Type B pancreatic cell (in vitro differentiated cells): ENCODE measurements around the gene HOXB1. TPM values are rescaled to one million over a fixed set of nuclear protein-coding genes. Genes with fewer than 3 reads are reported as not detected.

Experiments
- DNase-seq: peaks from one replicate; pipeline ENCODE4 v3.0.0; 2021; ENCODE audit warnings: mixed read lengths; ENCODE audit not compliant: unreplicated experiment; ENCODE audit errors: extremely low spot score
- H3K27ac Mint-ChIP-seq: 2 replicates; pipeline ENCODE4 v1.8.0; 2021; ENCODE audit warnings: mild to moderate bottlenecking, mixed read lengths
- H3K27me3 Mint-ChIP-seq: 2 replicates; pipeline ENCODE4 v1.8.0; 2021; ENCODE audit warnings: mixed read lengths
- H3K36me3 Mint-ChIP-seq: 2 replicates; pipeline ENCODE4 v1.8.0; 2021; ENCODE audit warnings: mixed read lengths
- H3K4me1 Mint-ChIP-seq: one replicate; pipeline ENCODE4 v1.8.0; 2021; ENCODE audit warnings: mixed read lengths; ENCODE audit not compliant: unreplicated experiment
- H3K4me3 Mint-ChIP-seq: 2 replicates; pipeline ENCODE4 v1.8.0; 2021; ENCODE audit warnings: mild to moderate bottlenecking, mixed read lengths
- H3K9me3 Mint-ChIP-seq: 2 replicates; pipeline ENCODE4 v1.8.0; 2021; ENCODE audit warnings: mixed read lengths
- long read RNA-seq: library from polyadenylated mRNA; unstranded; transcript quantifications from one replicate; pipeline ENCODE4 v2.0.0, GENCODE V29; 2020
- total RNA-seq: library from RNA; stranded (reverse); gene quantifications from 2 replicates; pipeline ENCODE4 v1.2.1, GENCODE V29; 2021; ENCODE audit warnings: low replicate concordance
- TF ChIP-seq, protein P1 (sequence below): fragments of 200-600 bp; sonication (generic); conservative IDR thresholded peaks from 2 replicates; pipeline ENCODE4 v1.5.0; 2021; ENCODE audit warnings: antibody characterized with exemption, mild to moderate bottlenecking

Gene HOXB1
- 0.29 and 0.79 TPM in 2 replicates for total RNA-seq
- long read RNA-seq = 0 reads

DNA sequence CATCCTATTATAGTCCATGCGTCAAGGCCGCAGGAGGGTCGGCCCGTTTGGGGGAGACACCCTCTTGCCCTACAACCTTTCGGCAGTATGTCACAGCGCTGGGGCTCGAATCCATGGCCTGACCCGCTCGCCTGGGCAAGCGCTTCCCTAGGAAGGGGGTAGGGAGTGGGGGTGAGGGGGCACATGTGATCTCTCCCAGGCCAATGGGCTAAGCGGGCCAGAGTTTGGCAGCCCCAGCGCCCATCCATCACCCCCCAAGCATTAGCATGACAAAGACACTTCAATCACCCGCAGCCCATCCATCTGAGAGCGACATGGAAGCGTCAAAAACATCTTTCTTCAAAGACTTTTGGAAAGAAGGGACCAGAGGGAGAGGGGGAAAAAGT is at the start of gene HOXB1:
Gene HOXB1 (minus strand): TSS at position 125 of the 386 bp plus-strand sequence. CDS start 107 bp downstream, at position 18.
- Mint-ChIP-seq H3K27ac (no peak within 1 kb of the TSS), H3K9me3 (no peaks in the 10 kb centered on the region), H3K4me3 (peak within 1 kb of the TSS; percentile 41), H3K27me3 (peaks cover 52% of the 10 kb centered on the region), H3K36me3 (no peaks in the 10 kb centered on the region), H3K4me1 (peaks cover 48% of the 10 kb centered on the region)
- TF ChIP-seq, protein P1, sequence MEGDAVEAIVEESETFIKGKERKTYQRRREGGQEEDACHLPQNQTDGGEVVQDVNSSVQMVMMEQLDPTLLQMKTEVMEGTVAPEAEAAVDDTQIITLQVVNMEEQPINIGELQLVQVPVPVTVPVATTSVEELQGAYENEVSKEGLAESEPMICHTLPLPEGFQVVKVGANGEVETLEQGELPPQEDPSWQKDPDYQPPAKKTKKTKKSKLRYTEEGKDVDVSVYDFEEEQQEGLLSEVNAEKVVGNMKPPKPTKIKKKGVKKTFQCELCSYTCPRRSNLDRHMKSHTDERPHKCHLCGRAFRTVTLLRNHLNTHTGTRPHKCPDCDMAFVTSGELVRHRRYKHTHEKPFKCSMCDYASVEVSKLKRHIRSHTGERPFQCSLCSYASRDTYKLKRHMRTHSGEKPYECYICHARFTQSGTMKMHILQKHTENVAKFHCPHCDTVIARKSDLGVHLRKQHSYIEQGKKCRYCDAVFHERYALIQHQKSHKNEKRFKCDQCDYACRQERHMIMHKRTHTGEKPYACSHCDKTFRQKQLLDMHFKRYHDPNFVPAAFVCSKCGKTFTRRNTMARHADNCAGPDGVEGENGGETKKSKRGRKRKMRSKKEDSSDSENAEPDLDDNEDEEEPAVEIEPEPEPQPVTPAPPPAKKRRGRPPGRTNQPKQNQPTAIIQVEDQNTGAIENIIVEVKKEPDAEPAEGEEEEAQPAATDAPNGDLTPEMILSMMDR = no peak
- DNase-seq = no peak

- H3K4me1 Mint-ChIP-seq = peaks cover 42% of the 10 kb centered on the region
- peak overlapping the region; percentile 97 for H3K27ac Mint-ChIP-seq
These were observed 49.1 kb upstream of the HOXB1 start for GRCh38 chr17:48579760-48580554.

GRCh38 chr17:48579471-48579759 is 48.6 kb upstream of the HOXB1 start:
- Mint-ChIP-seq H3K27ac (peak overlapping the region; percentile 97), H3K36me3 (peaks cover 18% of the 10 kb centered on the region), H3K27me3 (peaks cover 76% of the 10 kb centered on the region), H3K4me3 (peak overlapping the region; percentile 91), H3K9me3 (no peaks in the 10 kb centered on the region), H3K4me1 (peaks cover 37% of the 10 kb centered on the region)
- no peak for DNase-seq
- TF ChIP-seq, protein P1 = no peak

More at GRCh38 chr17:48579760-48580554, 49.1 kb upstream of the HOXB1 start:
- peak overlapping the region; percentile 91 for H3K4me3 Mint-ChIP-seq
- H3K36me3 Mint-ChIP-seq = peaks cover 19% of the 10 kb centered on the region
- peaks cover 76% of the 10 kb centered on the region for H3K27me3 Mint-ChIP-seq
- no peaks in the 10 kb centered on the region for H3K9me3 Mint-ChIP-seq
- DNase-seq = no peak
- TF ChIP-seq, protein P1 = no peak

DNA sequence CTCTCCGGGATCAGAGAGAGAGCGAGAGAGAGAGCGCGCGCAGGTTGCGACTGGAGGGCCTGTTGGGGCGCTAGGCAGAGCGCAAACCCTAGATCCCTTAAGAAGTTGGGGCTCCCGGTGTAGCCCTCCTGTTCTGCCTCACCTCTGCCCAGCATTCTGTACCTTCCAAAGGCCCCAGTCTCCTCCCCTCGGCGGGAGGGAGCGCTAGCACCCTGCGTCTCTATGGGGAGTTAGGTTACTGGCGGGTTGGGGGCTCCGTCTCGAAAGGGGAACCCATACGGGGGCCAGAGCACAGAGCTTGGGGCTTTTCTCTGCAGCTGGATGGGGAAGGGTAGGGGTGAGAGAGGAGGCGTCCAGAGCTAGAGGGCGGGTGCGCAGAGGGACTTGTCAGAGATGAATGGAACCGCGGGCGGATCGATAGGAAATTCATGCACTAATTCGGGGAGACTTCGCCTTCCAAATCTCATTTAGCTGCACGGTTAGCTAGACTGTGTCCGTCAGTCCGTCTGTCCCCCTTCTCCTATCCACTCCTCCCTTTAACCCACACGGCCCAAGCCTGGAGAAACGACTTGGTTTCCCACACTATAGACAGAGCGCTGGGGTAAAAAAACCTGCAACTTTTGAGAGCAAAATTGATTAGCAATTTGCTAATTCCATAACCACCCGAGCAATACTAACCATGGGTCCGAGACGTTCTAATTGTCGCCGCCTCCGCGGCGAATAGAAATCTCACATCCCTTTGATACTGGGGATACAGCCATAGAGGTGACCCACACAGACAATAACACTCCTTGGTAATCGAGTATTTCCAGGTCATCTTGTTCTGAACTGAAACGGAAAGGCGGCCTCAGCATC is 48.0 kb upstream of the HOXB1 start:
- H3K27me3 Mint-ChIP-seq = peaks cover 74% of the 10 kb centered on the region
- peak overlapping the region; percentile 91 for H3K4me3 Mint-ChIP-seq
- peaks cover 14% of the 10 kb centered on the region for H3K36me3 Mint-ChIP-seq
- H3K27ac Mint-ChIP-seq = peak overlapping the region; percentile 97
- peaks cover 37% of the 10 kb centered on the region for H3K4me1 Mint-ChIP-seq
- DNase-seq = no peak
- no peaks in the 10 kb centered on the region for H3K9me3 Mint-ChIP-seq
- TF ChIP-seq, protein P1 = no peak

- peak within 1 kb of the TSS; percentile 91 for H3K4me3 Mint-ChIP-seq
- H3K36me3 Mint-ChIP-seq = peaks cover 18% of the 10 kb centered on the region
- peaks cover 39% of the 10 kb centered on the region for H3K4me1 Mint-ChIP-seq
- TF ChIP-seq, protein P1 = no peak
- DNase-seq = no peak
- H3K27me3 Mint-ChIP-seq = peaks cover 72% of the 10 kb centered on the region
- no peaks in the 10 kb centered on the region for H3K9me3 Mint-ChIP-seq
- H3K27ac Mint-ChIP-seq = peak within 1 kb of the TSS; percentile 97
These were observed 47.3 kb upstream of the HOXB1 start, which contains the start of gene HOXB4 for GRCh38 chr17:48577946-48578615. TSS of gene HOXB4 (minus strand) at chr17:48578350. CDS start at chr17:48578319, 31 bp downstream.
